ENCODE results near the gene WEE1.

WEE1 gene

DNA sequence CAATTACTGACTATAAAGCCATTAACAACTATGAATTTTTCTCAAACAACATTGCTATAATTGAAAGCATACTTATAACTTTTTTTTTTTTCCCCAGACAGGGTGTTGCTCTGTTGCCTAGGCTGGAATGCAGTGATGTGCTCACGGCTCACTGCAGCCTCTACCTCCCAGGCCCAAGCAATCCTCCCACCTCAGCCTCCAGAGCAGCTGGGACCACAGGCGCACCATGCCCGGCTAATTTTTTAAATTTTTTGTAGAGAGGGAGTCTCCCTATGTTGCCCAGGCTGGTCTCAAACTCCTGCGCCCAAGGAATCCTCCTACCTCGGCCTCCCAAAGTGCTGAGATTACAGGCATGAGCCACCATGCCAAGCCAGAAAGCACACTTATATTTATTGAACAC is 6.1 kb upstream of the WEE1 start:
- no peak for DNase-seq

DNA sequence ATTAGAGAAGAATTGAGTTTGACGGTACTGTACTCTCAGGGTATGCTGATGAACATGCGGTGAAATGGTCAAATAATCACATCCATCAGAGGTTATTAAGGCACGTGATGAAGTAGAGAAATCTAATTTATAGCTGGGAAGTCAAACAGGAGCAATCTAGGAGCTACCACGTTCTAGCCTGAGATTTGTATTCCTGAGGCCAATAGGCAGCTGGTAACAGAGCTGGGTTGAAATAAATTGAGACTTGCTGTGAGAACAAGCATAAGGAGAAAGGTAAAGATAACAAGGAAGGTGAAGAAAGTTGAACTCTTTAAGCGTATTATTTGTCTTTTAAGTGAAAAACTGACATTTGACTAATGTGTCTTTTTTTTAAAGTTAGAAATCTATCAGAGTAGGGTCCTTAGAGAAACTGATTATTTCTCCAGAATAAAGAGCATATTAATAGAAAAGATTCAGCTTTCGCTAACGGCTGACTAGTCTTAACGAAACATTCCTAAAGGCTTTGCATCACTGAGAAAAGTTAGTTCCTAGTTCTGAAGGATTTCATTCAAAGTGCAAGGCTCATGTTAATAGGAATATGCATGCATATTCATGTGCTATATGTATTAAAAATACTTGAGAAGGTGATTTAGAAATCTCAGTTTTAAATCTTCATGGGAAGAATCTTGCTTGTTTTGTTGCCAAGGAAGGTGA is 5.2 kb upstream of the WEE1 start:
- DNase-seq = no peak

DNA sequence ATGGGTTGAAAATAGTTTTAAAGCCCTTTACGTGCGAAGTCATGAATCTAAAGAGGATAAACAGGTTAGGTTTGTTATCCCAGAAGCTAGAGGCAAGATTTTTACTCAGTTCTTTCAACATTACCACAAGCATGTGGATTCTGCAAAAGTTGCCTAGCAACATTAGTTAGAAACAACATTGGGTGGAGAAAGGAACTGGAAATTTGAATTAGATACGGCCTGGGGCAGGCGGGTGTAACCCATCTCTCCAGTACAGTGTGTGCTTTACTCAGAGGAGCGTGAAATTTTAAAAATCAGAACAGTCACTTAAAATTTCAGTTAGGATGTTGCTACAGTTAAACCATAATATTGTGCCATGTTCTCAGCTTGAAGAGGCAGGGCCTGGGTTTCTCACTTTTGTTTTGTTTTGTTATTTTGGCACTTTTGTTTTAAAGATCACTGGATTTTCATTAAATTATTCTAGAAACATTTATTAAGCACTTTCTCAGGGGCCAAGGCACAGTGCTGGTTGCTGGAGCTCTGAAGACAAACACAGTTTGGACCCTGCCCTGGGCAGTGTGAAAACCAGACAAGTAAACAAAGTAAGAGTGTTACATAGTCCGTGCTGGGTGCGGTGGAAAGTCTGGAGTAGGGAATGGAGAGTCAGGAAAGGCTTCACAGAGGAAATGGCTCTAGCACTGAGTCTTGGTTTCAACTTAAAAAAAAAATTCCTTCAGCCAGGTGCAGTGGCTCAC is 4.4 kb upstream of the WEE1 start:
- peak; percentile 98 for DNase-seq

DNA sequence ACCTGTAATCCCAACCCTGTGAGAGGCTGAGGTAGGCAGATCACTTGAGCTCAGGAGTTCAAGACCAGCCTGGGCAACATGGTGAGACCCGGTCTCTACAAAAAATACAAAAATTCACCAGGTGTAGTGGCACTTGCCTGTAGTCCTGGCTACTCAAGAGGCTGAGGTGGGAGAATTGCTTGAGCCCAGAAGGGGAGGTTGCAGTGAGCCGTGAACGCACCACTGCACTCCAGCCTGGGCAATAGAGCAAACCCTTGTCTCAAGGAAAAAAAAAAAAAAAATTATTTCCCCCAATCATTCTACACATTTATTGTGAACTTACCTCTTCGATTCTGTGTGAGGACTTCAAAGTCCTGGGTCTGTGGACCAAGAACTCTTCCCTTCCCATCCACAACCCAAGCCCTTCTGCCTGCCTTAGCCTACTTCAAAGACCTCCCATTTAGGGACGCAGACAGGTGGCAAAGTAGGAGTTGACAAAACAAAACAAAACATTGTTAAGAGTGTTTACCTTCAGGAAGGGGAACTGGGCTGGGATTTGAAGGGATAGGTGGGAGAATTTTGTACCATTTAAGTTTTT is 3.8 kb upstream of the WEE1 start:
- DNase-seq = no peak

DNA sequence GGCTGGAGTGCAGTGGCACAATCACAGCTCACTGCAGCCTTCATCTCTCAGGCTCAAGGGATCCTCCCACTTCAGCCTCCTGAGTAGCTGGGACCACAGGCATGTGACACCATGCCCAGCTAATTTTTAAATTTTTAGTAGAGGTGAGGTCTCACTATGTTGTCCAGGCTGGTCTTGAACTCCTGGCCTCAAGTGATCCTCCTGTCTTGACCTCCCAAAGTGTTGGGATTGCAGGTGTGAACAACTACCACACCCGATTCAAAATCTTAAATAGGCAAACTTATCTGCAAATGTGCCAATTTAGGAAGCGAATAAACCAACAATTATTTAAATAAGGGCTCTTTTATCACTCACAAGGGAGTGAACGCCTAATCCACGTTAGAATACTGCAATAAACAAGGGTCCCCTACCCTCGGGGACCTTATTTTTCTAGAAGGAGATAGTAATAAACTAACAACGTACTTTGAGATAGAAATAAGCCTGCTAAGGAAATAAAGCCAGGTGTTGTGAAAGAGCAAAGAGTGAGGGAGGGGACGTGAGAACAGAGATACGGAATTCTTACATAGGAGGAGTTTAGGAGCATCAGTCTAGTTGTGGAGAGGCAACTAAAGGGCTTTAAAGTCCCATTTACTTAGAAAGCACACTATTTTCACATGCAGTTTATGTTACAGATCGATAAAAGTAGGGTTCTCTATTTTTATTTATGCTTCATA is 3.0 kb upstream of the WEE1 start:
- DNase-seq = no peak

DNA sequence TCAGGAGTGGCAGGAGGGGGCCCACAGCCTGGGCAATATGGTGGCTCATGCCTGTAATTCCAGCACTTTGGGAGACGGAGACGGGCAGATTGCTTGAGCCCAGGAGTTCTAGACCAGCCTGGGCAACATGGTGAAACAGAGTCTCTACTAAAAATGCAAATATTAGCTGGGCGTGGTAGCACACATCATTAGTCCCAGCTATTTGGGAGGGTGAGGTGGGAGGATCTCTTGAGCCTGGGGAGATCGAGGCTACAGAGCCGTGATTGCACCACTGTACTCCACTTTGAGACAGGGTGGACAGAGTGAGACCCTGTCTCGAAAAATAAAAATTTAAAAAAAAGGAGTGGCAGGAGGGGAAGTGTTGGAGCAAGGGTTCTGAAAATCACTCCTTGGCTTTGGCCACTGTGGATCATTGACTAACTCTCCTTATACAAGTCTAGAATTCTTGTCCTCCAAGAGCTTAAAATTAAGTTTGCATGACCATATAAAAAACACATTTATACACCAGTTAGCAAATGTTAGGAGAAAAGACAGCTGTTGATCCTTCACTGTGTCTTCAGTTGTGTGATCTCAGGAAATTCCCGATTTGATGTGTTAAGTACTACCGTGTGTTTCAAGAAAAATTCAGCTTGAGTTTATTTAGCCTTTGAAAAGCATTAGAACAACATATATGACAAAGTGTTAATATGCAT is 2.3 kb upstream of the WEE1 start:
- DNase-seq = peak; percentile 27

DNA sequence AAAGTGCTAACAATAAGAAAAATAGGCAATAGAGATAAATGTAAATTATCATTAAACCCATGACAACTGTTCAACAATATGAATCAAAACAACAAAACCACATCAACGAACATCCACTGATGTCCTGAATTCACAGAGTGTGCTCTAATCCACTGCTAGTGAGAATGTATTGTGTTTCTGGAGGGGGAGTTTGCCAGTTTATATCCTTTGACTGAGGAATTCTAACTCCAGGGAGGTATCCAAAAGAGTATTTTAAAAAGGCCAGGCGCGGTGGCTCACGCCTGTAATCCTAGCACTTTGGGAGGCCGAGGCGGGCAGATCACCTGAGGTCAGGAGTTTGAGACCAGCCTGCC is 1.7 kb upstream of the WEE1 start:
- no peak for DNase-seq

DNA sequence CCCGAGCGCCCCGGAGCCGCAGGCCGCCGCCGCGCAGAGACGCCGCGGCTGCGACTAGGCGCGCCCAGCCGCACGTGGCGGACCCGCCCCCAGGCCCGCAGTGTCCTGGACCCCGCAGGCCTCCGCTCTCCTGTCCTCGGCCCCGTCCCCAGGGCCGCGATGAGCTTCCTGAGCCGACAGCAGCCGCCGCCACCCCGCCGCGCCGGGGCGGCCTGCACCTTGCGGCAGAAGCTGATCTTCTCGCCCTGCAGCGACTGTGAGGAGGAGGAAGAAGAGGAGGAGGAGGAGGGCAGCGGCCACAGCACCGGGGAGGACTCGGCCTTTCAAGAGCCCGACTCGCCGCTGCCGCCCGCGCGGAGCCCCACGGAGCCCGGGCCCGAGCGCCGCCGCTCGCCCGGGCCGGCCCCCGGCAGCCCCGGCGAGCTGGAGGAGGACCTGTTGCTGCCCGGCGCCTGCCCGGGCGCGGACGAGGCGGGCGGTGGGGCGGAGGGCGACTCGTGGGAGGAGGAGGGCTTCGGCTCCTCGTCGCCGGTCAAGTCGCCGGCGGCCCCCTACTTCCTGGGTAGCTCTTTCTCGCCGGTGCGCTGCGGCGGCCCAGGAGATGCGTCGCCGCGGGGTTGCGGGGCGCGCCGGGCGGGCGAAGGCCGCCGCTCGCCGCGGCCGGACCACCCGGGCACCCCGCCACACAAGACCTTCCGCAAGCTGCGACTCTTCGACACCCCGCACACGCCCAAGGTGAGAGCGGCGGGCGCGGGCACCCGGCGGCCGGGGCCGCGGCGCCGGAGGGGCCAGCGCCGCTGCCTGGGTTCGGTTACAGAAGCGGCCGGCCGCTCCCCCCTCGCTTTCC is 528 bp downstream of the WEE1 start:
- peak; percentile 68 for DNase-seq

DNA sequence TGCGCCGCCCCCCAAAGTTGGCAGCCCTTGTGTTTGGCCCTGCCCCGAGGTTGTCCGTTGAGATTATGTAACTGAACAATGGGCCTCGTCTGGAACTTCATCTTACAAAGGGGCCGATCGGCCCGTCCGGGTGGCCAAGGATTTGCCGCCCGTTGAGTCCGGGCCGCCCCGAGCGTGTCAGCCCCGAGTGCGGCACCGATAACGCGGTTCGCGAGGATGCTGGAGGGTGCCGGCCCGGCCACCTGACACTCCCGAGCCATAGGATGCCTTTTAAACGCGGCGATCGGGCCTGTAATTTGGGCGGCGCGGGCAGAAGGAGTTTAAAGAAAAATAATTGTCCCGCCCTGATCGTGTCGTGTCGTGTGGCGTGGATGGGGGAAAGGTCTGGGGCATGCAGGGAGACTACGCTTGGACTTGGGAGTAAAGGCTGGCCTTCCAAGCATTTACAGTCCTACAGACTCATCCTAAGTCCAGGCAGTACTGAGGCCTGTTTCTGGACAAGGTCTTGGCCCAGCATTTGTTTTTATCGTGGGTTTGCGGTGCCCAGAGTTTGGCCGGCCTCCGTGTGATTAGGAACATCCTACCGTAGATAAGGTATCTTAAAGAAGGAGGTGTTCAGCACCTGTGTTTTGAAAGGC is 1.3 kb downstream of the WEE1 start:
- no peak for DNase-seq

DNA sequence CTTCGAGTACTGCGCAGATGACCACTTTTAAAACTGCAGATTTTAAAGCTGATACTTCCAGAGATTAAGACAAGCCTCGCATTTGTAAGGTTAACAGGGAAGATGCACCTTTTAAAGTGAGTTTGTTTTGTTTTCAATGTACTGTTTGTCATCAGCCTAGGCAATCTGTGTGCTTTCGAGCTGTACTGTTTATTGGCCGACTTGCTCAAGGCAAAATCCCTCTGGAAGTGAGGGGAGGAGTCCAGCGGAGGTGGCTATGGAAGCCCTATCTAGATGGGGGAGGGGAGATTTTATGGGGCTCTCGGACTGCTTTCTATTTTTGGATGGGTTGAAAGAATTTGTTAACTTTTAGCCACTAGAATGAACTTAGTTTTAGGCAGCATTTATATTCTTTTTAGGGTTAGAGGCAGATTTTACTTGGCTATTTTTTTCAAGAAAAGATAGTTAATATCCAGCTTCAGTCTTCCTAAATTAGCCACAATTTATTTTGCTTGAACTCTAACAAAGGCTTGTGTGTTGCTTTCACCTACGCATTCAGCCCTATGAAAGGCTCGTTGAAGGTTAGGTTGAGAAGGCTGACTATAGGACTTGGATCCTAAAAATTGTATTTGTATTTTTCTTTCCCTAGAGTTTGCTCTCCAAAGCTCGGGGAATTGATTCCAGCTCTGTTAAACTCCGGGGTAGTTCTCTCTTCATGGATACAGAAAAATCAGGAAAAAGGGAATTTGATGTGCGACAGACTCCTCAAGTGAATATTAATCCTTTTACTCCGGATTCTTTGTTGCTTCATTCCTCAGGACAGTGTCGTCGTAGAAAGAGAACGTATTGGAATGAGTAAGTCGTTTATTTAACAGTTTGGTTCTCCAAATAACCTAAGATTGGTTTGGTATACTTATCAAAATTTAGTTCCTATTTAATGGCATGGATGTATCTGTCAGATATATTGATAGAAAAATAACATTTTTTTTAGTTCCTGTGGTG is 2.1 kb downstream of the WEE1 start:
- DNase-seq = peak; percentile 86

DNA sequence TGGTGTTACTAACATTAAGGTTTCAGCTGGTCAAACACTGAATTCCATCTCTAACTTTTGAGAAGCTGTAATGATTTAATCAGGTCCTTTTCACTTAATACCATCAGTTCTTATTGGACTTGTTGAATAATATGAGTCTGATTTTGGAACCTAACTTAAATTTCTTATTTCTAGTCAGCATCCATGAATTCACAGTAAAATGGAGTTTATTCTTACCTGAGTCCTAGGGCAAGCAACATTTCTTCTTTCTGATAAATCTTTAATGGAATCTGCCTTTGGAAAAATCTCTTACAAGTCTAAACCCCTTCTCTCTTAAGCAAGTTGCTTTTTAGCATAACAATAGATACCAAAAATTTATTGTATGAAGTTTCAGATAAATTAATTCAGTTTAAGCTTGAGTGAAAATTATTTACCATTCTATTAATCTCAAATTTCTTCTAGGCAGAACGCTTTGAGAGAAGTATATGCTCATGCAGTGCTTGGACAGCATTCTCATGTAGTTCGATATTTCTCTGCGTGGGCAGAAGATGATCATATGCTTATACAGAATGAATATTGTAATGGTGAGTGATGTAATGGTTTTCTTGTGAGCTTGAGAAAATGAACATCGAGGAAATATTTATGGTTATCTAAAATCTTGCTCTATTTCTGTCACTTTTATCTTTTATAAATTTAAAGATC is 3.4 kb downstream of the WEE1 start:
- no peak for DNase-seq

DNA sequence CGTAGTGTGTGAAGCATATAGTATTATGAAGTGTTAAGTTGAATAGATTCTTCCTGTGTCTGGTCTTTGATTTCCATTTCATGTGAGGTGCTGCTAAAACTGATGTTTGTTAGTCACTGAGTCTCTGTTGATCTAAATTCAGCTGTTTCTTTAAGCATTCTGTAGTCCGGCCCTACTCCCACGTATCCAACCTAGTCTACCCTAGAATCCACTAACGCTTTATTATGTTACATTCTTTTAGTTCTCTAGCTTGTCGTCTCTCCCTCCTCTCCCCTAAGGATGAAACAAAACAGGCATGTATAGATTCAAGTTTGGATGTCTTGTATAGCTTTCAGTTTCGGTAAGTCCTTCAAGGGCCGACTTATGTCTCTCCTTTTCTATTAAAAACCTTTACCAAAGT is 4.1 kb downstream of the WEE1 start:
- DNase-seq = no peak

DNA sequence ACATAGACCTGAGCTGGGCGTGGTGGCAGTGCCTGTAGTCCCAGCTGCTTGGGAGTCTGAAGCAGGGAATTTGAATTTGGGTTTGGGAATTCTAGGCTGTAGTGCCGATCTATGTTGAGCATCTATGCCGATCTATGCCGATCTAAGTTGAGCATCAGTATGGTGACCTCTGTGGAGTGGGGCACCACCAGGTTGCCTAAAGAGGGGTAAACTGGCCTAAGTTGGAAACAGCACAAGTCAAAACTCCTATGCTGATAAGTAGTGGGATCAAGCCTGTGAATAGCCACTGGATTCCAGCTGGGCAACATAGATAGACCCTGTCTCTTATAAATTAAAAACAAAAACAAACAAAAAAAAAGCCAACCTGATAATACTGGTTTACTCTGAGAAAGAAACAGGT is 7.4 kb downstream of the WEE1 start:
- no peak for DNase-seq

DNA sequence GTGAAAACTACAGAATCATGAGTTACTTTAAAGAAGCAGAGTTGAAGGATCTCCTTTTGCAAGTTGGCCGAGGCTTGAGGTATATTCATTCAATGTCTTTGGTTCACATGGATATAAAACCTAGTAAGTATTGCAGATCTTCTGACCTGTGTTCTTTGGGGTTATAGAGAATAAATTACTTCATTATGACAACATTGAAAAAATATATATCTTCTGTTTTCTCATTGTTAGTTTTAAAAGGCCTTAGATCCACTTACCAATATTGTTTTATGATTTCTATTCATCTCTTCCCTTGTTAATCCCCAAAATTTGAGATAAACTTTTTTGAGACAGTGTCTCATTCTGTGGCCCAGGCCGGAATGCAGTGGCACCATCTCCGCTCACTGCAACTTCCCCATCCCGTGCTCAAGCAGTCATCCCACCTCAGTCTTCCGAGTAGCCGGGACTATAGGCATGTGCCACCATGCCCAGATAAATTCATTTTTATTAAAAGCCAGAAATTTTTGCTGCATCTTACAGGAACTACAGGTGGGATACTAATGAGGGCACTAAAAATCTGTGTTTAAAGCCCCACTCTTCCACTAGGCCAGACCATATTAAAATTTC is 8.2 kb downstream of the WEE1 start:
- DNase-seq = no peak

DNA sequence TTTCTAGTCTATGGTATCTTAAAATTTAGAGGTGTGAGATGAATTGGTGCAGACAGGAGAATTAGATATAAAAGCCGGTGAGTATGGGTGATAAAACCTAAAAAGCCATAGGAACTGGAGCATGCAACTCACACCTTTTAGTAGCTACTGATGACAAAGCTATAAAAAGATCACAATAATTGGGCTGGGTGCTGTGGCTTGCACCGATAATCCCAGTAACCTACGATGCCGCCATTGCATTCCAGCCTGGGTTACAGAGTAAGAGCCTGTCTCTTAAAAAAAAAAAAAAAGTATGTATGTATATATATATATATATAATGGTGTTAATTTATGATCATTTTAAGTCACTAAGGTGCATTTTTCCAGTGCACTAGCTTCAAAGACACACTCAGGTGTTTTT is 17.2 kb downstream of the WEE1 start:
- DNase-seq = no peak

DNA sequence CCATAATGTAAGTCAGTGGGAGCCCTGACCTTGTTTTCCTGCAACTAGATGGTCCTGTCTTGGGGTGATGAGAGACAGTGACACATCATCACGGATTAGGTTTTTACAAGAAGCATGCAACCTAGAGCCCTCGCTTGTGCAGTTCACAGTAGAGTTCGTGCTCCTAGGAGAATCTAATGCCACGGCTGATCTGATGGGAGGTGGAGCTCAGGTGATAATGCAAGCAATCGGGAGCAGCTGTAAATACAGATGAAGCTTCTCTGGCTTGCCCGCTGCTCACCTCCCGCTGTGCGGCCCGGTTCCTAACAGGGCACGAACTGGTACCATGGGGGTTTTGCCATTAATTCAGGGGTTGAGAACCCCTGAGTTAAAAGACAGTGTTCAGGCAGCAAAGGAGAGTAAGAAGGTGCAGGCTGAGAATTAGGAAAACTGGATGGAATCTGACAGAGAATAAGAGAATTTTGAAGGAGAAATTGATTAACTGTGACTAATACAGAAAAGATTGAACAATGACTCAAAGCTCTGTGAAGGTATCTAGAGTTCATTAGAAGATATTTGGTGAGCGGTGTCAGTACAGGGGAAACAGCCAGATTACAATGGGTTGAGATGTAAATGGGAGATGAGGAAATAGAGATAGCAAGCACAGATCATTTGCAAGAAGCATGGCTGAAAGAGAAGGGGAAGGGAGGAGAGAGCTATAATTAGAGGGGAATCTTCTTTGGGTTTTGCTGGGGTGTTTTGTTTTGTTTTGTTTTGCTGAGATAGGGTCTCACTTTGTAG is 21.0 kb downstream of the WEE1 start:
- DNase-seq = peak; percentile 7

DNA sequence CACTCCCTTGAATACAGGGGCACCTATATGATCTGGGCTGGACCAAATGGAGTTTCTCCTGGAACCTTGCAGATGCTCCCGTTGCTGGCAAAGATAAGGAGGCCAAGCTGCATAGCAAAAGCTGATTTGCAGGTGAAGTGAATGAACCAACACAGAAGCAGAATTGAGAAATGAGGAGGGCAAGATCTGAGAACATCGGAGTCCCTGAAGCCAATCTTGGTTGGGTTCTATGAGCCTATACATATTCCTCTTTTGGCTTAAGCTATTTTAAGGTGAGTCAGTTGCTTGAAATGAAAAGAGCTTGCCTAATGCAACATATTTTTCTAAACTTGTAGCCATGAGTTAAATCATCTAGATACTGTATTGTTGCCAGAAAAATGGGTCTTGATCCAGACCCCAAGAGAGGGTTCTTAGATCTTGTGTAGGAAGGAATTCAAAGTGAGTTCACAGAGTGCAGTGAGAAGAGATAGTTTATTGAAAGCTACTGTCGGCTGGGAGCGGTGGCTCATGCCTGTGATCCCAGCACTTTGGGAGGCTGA is 23.5 kb downstream of the WEE1 start:
- DNase-seq = no peak

DNA sequence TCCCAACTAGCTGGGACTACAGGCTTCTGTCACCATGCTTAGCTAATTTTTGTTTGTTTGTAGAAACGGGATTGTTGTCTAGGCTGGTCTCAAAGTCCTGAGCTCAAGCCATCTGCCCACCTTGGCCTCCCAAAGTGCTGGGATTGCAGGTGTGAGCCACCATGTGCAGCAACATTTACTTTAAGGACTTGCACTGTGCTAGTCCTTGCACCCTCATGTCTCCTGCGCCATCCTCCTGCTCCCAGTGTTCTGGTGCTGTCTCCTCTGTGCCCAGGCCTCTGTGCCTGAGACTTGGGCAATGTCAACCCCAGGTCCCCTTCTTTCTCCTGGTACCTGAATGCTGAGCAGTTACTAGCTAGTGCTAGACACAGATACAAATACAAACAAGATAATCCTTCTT is 26.7 kb downstream of the WEE1 start:
- DNase-seq = no peak

Data from NCI-H526 treated with DMSO at 0.1 percent for 48 hours (cell line).